A673 (cell line): ENCODE measurements around the gene TMC1. TPM values are rescaled to one million over a fixed set of nuclear protein-coding genes. Genes with fewer than 3 reads are reported as not detected.

Experiments used
- BruUV-seq: library from RNA; stranded (reverse); fragments of 400-500 nt; replicated peaks from 2 replicates; lab custom pipeline; 2021; lab: Mats Ljungman, UMichigan
- CTCF ChIA-PET: fragments of 300-600 bp; sonication (Branson Sonifier 250); formaldehyde crosslinking; loops from one replicate; lab custom pipeline; 2022; ENCODE audit warnings: antibody characterized with exemption; lab: Charles Lee
- POLR2A ChIA-PET: fragments of 300-600 bp; sonication (Branson Sonifier 250); formaldehyde crosslinking; loops from one replicate; lab custom pipeline; 2022; ENCODE audit warnings: antibody characterized with exemption; ENCODE audit not compliant: low non-redundant PET; lab: Charles Lee
- DNase-seq: peaks from one replicate; pipeline ENCODE4 v3.0.0-alpha.2; 2015; ENCODE audit warnings: low spot score
- H3K27ac ChIP-seq: fragments of 200-600 bp; sonication (generic); 2 replicates; pipeline ENCODE4 v1.5.1; 2016; ENCODE audit warnings: mixed run types, low read depth, mild to moderate bottlenecking, mixed read lengths, antibody characterized with exemption, low read length; ENCODE audit not compliant: poor library complexity, severe bottlenecking
- H3K27me3 ChIP-seq: fragments of 200-600 bp; sonication (generic); replicated peaks from 2 replicates; pipeline ENCODE4 v1.6.1; 2017; ENCODE audit warnings: mixed run types, low read depth, mild to moderate bottlenecking, mixed read lengths, antibody characterized with exemption, low read length; ENCODE audit not compliant: insufficient read depth, poor library complexity
- H3K36me3 ChIP-seq: fragments of 200-600 bp; sonication (generic); 2 replicates; pipeline ENCODE4 v1.6.1; 2016; ENCODE audit warnings: mixed run types, mild to moderate bottlenecking, mixed read lengths, antibody characterized with exemption, low read length; ENCODE audit not compliant: insufficient read depth, poor library complexity, severe bottlenecking
- H3K4me1 ChIP-seq: fragments of 200-600 bp; sonication (generic); 2 replicates; pipeline ENCODE4 v1.6.1; 2017; ENCODE audit warnings: mixed run types, mild to moderate bottlenecking, mixed read lengths, antibody characterized with exemption, low read length; ENCODE audit not compliant: insufficient read depth, poor library complexity, severe bottlenecking
- H3K4me3 ChIP-seq: fragments of 200-600 bp; sonication (generic); 2 replicates; pipeline ENCODE4 v1.5.1; 2016; ENCODE audit warnings: low read depth, mixed run types, mild to moderate bottlenecking, mixed read lengths, low read length; ENCODE audit not compliant: poor library complexity, severe bottlenecking
- H3K9me3 ChIP-seq: fragments of 200-600 bp; sonication (generic); 2 replicates; pipeline ENCODE4 v1.6.1; 2016; ENCODE audit warnings: mixed run types, low read depth, mild to moderate bottlenecking, mixed read lengths, antibody characterized with exemption, low read length; ENCODE audit not compliant: poor library complexity, severe bottlenecking
- EZH2 ChIP-seq: fragments of 200-600 bp; sonication (generic); IDR thresholded peaks from 2 replicates; pipeline ENCODE4 v1.6.1; 2017; ENCODE audit warnings: borderline replicate concordance, low read depth, mild to moderate bottlenecking, mixed read lengths, antibody characterized with exemption, low read length; ENCODE audit not compliant: poor library complexity, severe bottlenecking
- intact Hi-C: fragments of 100-400 bp; cut with micrococcal nuclease; formaldehyde crosslinking; loops from one replicate; pipeline ENCODE4 v1.10.0; 2022; ENCODE audit not compliant: unreplicated experiment
- total RNA-seq: library from RNA; stranded (reverse); gene quantifications from 2 replicates; pipeline ENCODE4 v1.2.3, GENCODE V29; 2021
- TF ChIP-seq, protein P1 (sequence below): fragments of 300-800, 200-600 bp; sonication (generic); conservative IDR thresholded peaks from 2 replicates; pipeline ENCODE4 v1.5.1; 2017; ENCODE audit warnings: low read depth, mild to moderate bottlenecking, antibody characterized with exemption, low read length, moderate library complexity, mixed read lengths

Gene TMC1
- total RNA-seq, 1 experiment from 2014 or later = 0.75 TPM

DNA sequence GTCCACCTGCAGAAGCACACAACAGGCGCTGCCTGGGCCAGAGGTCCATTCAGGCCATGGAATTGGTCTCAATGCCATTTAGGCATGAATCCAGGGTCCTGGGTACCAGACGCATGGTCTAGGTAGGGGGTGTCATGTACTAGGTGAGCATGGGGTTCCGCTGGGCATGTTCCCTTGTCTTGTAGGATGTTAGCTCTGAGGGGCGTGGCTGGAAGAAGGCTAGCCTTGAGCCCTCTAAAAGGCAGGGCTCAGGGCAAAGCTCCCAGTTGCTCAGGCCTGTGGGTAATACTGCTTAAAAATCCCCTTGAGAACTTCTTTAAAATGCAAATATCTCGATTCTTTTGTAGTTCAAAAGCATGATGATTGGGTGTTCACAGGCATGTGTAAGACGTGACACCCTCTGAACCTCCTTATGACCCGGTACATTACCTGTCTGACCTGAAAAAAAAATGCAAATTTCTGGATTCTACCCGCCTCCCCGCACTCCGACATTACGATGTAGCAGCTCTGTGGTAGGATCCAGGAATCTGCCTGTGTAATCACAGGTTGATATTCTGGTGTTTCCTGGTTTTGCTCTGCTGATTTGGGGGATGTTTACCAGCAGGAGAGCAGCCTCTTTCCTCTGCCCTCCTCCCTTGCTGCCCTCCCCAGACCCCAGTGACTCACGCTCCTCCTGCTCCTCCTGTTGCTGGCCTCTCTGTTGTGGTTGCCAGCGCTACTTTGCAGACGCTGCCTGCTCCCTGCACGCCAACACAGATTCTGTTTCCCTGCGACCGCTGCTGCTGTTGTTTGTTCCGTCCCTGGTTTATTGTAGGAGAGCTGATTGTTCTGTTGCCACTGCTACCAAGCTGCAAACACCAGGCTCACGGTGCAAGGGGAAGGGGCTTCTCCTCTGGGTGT is 5.7 kb downstream of the TMC1 start:
- Histone ChIP-seq H3K4me1 (no peaks in the 10 kb centered on the region), H3K36me3 (no peaks in the 10 kb centered on the region), H3K9me3 (no peaks in the 10 kb centered on the region), H3K4me3 (no peak overlapping the region), H3K27ac (no peak overlapping the region), H3K27me3 (no peaks in the 10 kb centered on the region)
- BruUV-seq = no TSS peak
- DNase-seq = no peak
- no peak for TF ChIP-seq EZH2
- TF ChIP-seq, protein P1, sequence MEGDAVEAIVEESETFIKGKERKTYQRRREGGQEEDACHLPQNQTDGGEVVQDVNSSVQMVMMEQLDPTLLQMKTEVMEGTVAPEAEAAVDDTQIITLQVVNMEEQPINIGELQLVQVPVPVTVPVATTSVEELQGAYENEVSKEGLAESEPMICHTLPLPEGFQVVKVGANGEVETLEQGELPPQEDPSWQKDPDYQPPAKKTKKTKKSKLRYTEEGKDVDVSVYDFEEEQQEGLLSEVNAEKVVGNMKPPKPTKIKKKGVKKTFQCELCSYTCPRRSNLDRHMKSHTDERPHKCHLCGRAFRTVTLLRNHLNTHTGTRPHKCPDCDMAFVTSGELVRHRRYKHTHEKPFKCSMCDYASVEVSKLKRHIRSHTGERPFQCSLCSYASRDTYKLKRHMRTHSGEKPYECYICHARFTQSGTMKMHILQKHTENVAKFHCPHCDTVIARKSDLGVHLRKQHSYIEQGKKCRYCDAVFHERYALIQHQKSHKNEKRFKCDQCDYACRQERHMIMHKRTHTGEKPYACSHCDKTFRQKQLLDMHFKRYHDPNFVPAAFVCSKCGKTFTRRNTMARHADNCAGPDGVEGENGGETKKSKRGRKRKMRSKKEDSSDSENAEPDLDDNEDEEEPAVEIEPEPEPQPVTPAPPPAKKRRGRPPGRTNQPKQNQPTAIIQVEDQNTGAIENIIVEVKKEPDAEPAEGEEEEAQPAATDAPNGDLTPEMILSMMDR = no peak
- POLR2A ChIA-PET = no interaction called here
- intact Hi-C loops = no loop called here
- CTCF ChIA-PET = no interaction called here

DNA sequence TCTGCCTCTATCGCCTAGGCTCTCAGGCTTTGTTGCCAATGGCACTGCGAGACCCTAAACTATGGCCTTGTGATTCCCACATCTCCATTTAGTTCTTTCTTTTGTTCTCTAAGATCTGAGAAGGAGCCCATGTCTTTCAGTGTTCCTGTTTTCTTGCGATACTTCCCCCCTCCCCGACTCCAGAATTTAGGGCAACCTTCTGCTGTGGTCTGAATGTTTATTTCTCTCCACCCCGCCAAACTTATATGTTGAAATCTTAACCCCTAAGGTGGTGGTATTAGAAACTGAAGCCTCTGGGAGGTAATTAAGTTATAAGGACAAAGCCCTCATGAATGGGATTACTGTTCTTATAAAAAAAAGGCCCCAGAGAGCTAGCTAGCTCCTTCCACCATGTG is 6.4 kb downstream of the TMC1 start:
- Histone ChIP-seq H3K4me3 (no peak overlapping the region), H3K9me3 (no peaks in the 10 kb centered on the region), H3K4me1 (no peaks in the 10 kb centered on the region), H3K36me3 (no peaks in the 10 kb centered on the region), H3K27me3 (no peaks in the 10 kb centered on the region), H3K27ac (no peak overlapping the region)
- DNase-seq = no peak
- ChIA-PET CTCF (no interaction called here), POLR2A (no interaction called here)
- no TSS peak for BruUV-seq
- intact Hi-C loops = no loop called here
- TF ChIP-seq EZH2 = no peak
- TF ChIP-seq, protein P1 = no peak

DNA sequence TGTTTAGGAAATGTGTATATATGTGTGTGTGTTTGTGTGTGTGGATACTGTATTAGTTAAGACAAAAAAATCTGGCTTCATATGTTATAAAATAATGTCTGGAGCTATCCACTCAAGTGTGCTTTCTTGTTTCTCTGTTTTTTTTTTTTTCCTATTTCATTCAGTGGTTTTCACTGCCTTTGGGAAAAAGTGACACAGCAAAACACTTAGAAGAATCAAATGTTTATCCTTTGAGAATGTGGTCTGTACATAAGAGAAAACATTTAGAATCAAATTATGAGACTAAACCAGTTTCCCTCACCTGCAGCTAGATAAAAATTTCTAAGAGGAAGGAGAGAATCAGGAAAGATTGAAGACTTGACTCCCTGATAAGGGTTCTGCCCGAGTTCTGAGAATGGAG is 8.1 kb downstream of the TMC1 start:
- no TSS peak for BruUV-seq
- H3K9me3 ChIP-seq = no peaks in the 10 kb centered on the region
- ChIA-PET POLR2A (no interaction called here), CTCF (no interaction called here)
- H3K4me1 ChIP-seq = no peaks in the 10 kb centered on the region
- DNase-seq = no peak
- no peak overlapping the region for H3K27ac ChIP-seq
- intact Hi-C loops = no loop called here
- H3K4me3 ChIP-seq = no peak overlapping the region
- no peaks in the 10 kb centered on the region for H3K27me3 ChIP-seq
- TF ChIP-seq, protein P1 = no peak
- no peak for TF ChIP-seq EZH2
- no peaks in the 10 kb centered on the region for H3K36me3 ChIP-seq
